HG02870 (cell line): Measurements from ENCODE around the gene CLEC2B.
"Not testable (repeated sequence)": the region's sequence is repeated elsewhere in the genome, so short reads cannot be mapped to it uniquely, and the experiment has no call there.

Experiments
- ATAC-seq: cut with Tn5 transposase; IDR thresholded peaks from one replicate; pipeline ENCODE4 v1.9.1; 2021; ENCODE audit warnings: mild to moderate bottlenecking, moderate library complexity; ENCODE audit not compliant: unreplicated experiment

The CLEC2B gene

DNA sequence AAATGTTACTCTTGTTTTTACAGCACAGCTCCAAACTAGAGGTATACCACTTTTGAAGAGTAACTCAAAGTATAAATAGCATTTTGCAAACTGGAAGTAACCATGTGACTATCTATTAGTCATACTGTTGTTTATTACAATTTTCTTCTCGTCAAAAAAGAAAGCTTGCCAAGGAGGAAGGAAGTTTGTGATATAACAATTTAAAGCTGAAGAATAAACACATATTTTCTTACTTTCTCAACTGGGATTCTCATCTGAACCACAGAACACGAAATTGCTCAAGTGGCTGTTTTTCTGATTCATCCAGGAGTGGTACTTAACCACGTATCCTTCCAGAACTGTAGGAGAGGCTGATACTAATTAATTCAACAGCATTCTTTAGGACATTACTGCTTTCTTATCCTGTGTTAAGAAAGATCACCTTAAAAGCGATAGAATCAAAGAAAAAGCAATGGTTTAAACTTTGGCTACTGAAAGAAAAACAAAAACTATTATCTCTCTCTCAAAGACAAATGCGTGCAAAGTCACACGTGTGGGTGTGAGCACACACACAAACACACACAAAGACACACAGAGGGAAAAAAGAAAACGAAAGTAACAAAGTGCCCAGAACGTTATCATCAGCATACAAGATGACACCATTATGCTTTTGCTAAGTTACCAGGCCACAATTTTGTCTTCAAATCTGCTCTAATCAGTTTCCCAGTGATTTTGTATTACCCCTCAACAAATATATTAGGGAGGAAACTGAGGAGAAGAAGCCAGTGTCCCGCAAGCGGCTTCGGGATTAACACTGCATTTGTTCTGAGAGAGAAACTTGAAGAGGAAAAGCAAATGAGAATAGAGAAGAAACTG is at the start of gene CLEC2B:
TSS of gene CLEC2B (minus strand) at position 48 of the 855 bp plus-strand sequence.
- no peak for ATAC-seq

DNA sequence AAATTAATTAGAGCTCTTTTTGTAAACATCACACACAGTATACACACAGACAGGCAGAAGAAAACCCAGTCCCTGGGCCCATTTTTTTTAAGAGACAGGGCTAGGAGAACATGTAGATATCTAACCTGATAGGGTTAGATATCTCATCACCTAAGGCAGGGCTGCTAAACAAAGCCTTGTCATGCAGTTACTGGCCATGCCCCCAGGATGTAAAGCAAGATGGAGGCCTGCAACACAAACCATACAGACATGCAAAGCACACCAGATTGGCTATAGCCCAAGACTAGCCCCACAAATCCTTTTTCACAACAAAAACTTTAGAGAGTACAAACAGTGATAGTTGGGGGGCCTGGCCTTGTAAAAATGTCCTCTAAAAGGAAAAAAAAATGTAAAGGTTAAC is 42.6 kb upstream of the CLEC2B start:
- ATAC-seq = no peak

DNA sequence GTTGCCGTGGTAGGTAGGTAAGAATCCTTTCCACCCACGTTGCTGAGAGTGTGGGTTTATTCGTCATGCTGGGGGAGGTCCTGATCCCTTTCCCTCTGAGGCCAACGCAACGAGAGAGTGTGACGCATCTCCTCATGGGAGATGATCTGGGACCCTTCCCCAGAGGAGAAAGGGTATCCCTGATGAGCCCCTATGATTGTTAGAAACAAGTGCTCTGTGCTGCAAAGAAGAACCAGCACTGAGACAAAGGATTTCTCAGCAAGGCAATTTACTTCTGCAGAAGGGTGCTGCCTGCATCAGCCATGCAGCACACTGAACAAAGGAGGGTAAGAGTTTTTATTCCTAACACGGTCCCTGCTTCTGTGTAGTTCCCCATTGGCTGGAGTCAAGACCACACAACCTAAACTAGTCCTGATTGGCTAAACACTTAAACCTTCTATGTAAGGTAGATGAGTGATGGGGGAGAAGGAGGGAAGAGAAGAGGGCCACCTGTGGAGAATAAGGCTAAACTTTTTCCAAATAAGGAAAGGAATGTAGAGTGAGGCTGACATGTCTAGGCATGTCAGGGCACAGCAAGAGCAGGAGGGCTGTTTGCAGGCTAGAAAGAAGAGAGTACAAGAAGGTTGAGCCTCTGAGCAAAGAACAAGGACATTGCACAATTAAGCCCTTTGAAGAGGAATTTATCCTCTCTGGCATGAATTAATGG is 41.7 kb upstream of the CLEC2B start:
- no peak for ATAC-seq

DNA sequence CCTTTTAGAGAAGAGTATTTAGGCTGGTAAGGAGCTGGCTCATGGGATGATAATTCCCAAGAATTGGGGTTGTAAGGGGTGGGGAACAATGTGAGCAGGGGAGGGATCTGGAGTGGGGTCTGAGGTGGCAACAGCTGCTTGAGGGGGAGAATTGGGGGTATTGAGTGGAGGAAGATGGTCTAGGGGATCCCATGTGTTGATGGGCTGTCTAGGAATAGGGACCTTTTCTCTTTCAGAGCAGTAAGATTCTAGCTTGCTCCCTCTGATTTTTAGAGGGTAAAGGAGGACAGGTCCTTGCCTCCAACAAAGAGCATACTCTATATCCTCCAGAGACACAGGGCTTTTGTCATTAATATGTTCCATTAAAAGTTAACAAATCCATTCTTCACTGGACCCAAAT is 40.6 kb upstream of the CLEC2B start:
- no peak for ATAC-seq

DNA sequence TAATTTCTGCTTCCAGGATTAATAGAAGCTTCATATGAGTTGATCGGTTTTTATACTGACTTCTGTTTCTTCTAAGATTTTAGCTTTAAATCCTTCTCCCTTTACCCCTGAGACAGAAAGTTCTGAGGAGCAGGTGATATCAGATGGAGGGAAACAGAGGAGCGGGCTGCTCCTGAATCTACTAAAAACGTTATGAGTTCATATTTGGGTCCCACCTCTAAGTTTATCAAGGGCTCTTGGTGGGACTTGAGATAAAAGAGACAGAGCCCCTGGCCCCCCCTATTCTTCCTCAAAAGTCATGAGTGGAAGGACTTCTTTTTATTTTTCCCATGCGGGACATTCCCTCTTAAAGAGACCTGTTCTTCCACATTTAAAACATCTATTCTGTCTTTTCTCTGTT is 39.2 kb upstream of the CLEC2B start:
- no peak for ATAC-seq

DNA sequence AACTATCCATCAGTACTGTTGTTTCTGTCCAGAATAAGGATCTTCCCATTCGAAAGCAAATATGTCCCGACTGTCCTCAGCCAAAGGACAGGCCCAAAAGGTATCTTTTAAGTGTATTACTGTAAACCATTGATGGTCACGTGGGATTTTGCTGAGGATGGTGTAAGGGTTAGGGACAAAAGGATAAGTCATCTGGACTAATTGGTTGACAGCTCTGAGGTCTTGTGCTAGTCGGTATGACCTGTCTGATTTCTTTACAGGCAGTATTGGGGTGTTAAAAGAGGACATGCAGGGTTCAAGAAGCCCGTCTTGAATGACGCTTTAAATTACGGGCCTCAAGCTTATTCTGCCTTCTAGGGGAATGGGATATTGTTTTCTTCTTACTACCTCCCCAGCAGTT is 38.6 kb upstream of the CLEC2B start:
- no peak for ATAC-seq

DNA sequence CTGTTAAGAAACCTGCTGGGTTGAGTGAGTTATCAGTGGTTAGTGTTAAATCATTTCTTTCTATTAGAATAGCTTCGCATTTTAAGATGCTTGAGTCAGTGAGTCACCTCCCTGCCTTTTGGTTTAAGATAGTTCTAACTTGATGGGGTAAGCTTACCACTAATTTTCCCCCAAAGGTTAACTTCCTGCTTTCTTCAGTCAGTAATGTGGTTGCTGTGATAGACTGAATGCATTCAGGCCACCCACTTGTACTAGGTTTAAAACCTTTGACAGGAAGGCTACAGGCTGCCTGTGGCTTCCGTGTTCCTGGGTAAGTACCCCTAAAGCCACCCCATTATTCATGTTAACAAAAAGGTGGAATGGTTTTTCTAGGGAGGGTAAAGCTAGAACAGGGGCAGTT is 37.7 kb upstream of the CLEC2B start:
- ATAC-seq = no peak

DNA sequence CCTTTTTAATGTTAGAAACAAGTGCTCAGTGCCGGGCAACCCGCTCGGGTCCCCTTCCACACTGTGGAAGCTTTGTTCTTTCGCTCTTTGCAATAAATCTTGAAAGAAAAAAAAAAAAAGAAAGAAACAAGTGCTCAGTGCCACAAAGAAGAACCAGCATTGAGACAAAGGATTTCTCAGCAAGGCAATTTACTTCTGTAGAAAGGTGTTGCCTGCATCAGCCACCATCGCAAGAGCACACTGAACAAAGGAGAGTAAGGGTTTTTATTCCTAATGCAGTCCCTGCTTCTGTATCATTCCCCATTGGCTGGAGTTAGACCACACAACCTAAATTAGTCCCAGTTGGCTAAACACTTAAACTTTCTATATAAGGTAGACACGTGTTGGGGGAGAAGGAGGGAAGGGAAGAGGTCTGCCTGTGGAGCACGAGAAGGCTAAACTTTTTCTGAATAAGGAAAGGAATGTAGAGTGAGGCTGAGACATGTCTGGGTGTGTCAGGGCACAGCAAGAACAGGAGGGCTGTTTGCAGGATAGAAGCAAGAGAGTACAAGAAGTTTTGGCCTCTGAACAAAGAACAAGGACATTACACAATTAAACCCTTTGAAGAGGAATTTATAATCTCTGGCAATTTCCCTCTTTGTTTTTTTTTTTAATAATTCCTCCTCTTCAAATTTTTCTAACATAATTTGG is 33.5 kb upstream of the CLEC2B start:
- no peak for ATAC-seq

DNA sequence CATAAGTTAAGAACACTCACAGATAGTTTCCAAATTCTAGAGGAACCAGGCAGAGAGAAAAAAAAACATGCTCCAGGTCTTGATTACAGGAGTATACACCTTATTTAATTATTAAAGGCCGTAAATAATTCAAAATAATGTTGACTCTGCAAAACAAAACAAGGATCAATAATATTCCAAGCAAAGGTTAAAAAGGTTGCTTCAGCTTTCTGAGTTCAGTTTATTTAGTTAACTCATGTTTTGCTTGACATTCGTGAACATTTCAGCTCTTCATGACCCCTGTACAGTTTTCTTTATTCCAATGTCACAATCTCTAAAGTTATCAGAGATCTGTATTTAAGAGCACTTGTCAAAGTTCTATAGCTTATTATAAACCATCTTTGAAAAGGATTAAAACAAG is 31.8 kb upstream of the CLEC2B start:
- ATAC-seq = no peak

DNA sequence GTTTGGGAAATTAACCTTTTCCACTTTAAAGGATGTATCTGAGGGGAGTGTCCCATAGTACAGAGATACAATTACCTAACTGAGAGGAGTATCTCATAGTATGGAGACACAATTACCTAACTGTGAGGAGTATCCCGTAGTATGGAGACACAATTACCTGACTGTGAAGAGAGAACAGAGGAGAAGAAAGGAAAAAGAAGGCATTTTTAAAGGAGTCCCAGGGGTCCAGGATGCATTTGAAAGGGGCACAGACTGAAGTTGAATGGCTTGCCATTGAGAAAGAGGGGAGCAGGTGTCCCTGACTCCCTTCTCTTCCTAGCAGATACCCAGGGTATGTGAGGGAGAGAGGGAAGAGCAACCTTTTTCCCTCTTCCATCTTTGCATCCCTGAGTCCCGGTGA is 30.1 kb upstream of the CLEC2B start:
- no peak for ATAC-seq

DNA sequence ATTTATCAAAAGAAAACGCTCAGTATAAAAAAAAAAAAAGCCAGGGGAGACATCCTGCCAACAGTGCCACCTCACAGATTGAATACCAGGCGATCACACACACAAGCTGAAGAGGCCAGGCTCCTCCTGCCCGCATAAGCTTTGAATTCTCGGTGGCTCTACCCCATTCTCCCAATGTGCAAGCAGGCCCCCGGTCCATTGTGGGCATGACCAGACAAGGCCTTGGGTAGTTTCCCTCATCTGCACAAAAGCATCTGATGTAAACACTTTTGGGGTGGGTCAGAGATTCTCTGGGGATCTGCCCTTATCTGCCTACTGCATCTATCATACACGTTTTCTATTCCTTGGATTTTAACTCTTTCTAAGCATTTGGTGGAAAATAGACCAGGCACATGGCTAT is 28.4 kb upstream of the CLEC2B start:
- no peak for ATAC-seq

DNA sequence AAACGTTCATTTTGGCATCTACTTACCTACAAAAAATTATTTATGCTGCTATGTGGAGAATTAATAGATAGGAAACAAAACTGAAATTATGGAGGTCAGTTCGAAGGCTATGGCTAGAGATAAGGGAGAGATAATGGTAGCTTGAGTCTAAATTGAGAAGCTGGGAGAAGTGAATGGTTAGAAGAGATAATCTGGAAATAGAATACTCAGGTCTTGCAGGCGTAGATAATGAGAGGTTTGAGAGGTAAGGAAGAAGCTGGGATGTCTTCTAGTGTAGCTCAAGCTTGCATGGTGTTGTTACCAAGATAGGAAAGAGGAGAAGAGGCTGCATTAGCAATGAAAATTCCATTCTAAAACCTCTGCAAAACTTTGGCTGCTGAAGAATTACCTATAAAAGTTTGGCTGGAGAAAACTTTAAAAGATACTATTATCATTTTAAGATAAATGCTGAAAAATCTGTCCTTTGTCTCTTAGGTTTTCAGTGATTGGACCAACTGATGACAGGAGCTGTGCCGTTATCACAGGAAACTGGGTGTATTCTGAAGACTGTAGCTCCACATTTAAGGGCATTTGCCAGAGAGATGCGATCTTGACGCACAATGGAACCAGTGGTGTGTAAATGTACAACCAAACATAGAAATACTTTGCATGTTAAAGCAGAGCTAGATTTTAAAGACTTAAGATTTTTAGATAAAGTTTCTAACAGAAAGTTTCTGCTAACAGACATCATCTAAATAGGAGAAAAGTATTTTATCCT is 26.2 kb upstream of the CLEC2B start:
- ATAC-seq = no peak

DNA sequence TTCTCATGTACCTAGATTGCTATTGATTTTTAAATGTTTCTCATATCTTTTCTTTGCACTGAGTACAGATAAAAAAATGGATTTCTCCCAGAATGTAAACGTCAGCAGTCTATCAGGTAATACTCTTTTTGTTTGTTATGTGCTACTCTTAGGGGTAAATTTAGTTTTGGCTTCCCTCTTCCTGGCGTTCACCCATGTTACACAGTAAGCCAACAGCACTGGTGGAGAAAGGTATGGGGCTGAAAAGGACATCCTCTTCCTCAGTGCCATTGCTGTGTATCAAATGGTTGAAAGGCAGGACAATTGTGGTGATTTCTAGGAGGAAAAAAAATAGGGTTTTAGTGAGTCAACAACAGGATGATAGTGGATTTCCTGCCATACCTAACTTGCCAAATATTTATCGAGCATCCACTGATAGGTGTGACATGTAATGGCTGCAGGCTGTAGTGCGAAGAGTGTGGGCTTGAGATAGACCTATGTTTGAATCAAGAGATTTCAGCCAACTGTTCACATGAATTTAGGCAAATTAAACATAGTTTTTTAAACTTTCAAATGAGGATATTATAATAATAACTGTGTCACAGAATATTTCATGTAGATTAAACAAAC is 19.6 kb upstream of the CLEC2B start:
- ATAC-seq = no peak

DNA sequence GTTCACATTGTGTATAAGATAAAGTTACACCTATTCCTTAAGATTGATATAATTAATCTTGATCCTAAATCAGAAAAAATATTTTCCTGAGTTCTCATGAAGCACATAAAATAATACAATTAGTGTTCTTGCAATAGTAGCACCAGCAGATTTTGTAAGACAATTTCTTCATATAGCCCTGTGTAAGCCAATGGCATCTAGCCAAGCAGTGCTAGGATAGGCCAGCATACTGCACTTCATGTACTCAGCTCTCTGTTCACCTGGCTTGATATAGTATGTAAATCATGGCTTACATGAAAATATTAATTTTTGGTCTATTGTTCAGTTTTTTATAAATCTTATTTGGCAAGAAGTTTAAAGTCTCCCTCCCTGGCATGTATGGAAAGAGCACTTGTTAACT is 14.0 kb upstream of the CLEC2B start:
- ATAC-seq = no peak

DNA sequence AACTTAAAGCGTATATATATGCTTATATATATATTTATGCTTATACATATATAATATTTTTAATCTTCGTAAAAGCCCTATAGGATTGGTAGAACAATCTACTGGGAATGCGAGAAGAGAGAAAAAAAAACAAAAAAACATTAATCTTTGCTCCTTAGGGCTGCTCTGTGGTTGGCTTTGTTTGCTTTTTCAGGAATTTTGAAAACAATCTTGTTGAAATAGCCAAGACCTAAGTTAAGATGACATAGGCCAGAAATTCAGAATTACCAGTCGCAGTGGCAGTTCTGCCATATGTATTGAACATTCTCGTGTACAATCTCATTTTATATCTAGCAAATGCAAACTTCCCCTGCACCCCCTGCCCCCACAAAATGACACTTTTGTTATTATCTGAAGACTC is 12.8 kb upstream of the CLEC2B start:
- ATAC-seq = no peak

DNA sequence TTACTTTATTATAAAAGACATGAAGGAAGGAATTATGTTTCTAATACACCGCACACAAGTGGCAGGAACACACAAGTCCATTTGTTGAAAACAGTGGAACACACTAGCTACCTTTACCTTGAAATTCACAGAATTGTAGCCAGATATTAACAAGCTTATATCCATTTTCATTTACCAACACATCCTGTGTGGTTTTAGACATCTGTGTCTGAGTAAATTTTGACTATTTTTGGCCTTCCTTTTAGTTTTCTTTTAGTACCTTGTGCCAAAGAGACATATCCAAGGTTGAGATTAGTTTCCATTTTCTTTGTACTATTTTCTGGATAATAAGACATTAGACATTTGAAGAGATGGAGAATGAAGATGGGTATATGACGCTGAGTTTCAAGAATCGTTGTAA is 12.1 kb upstream of the CLEC2B start, which contains the start of gene KLRF2:
TSS of gene KLRF2 (plus strand) at position 244 of the 400 bp plus-strand sequence. CDS start at position 351, 107 bp downstream.
- ATAC-seq = no peak

DNA sequence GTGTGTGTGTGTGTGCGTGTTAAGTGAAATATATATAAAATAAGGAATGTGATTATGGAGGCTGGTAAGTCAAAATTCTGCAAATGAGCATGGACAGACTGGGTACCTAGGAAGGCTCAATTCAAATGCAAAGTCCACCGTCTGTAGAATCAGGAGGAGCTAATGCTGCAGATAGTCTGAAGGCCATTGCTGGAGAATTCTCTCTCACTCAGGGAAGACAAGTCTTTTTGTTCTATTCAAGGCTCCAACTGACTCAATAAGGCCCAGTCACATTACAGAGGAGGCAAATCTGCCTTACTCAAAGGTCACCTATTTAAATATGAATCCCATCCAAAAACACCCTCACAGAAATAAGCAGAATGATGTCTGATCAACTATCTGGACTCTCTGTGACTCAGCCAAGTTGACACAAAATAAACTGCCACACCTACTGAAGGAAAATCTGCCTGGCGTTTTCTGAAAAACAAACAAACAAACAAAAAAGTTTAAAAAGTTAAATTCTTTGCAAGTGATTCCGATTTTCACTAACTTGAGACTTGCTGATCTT is 11.5 kb upstream of the CLEC2B start:
- no peak for ATAC-seq

DNA sequence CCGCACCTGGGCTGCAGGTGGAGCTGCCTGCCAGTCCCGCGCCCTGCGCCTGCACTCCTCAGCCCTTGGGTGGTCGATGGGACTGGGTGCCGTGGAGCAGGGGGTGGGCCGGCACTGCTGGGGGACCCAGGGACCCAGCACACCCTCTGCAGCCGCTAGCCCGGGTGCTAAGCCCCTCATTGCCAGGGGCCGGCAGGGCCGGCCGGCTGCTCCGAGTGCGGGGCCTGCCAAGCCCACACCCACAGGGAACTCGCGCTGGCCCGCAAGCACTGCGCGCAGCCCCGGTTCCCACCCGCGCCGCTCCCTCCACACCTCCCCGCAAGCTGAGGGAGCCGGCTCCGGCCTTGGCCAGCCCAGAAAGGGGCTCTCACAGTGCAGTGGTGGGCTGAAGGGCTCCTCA is 7.0 kb upstream of the CLEC2B start:
- not testable (repeated sequence) for ATAC-seq

DNA sequence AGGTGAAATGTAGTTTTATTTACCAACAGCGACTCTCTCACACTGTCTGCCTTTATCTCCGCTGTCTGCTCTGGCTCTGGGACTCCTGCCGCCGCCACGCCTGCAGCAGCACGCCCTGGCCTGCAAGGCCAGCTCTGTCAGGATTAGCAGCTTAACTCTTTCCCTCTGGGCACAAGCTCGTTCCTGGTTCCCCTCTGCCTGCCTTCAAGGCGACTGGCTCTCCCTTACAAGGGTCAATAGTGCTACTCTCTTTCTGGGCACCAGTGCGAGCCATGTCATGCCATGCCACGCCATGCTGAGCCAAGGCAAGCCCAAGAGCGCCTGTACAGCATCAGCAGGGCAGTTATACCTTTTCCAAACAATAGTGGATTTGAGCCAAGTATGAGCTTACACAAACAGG is 3.6 kb upstream of the CLEC2B start:
- ATAC-seq = no peak

DNA sequence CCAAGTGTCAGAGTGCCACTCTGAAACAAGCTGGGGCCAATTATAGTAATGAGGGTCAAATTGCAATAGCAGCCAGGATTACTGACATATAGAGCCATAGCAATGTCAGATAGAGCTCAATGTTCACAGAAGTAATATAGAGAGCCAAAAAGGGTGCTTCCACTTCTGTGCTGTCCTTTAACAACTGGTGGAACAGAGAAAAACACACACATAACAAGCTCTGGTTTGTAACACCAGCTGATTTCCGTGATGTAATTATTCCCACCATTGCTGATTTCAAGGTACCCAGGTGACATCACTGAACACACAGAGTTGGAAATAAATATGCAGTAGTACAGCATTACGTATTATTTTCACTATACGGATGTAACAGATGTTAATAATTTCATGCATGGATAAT is 3.0 kb upstream of the CLEC2B start:
- ATAC-seq = no peak
